ENCODE measurements around the gene ERI3. TPM values are rescaled to one million over a fixed set of nuclear protein-coding genes. Genes with fewer than 3 reads are reported as not detected.

Gene ERI3
- total and polyA plus RNA-seq, 2 of the 13 experiments (the other 11 are each of a cell fraction or from before 2014, with no cell fraction given), result 35.6 to 35.9 TPM

DNA sequence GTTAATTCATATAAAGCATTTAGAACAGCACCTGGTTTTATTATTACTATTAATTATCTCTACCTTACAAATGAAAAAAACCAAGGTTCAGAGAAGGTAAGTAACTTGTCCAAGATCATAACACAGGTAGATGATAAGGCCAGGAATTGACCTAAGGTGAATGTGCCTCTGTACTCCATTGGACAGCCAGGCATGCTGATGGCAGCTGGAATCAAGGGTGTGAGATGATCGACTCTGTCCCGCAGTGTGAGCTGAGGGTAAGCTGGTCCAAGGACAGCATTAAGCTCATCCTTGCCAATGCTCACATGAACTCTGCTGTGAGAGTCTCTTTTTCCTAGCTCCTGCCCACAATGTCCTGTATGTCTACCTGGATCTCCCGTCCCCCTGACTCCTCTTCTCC, 83.4 kb downstream of the ERI3 start:
- H3K4me1 ChIP-seq (ENCODE audit: insufficient read depth, low read length), result peaks cover 17% of the 10 kb centered on the region
- CTCF ChIA-PET (ENCODE audit: low intra/inter-chr PET ratio, low total read pairs), result no interaction called here
- in situ Hi-C loops (cut with HindIII; ENCODE audit: extremely low pct_ligation_motif_present, low pct_unique_long_range_greater_than_20kb), result no loop called here
- intact Hi-C loops (cut with micrococcal nuclease; ENCODE audit: unreplicated experiment), result no loop called here
- no peak for FAIRE-seq
- H2AFZ ChIP-seq (ENCODE audit: low read length), result no peak overlapping the region
- TF ChIP-seq ZNF83 (CRISPR knock-in tag; IDR thresholded peaks at IDR 0.05; ENCODE audit: borderline replicate concordance), result no peak
- TF ChIP-seq ZNF12 (CRISPR knock-in tag; IDR thresholded peaks at IDR 0.05), result no peak
- TF ChIP-seq HMGXB3 (CRISPR knock-in tag; IDR thresholded peaks at IDR 0.05; ENCODE audit: borderline replicate concordance), result no peak
- TF ChIP-seq ATF7-NPFF (CRISPR knock-in tag; IDR thresholded peaks at IDR 0.05; ENCODE audit: low read depth), result no peak
- TF ChIP-seq ZNF232 (CRISPR knock-in tag; IDR thresholded peaks at IDR 0.05; ENCODE audit: borderline replicate concordance), result no peak
- TF ChIP-seq NFATC3 (CRISPR knock-in tag; IDR thresholded peaks at IDR 0.05), result no peak
- TF ChIP-seq, protein P1, sequence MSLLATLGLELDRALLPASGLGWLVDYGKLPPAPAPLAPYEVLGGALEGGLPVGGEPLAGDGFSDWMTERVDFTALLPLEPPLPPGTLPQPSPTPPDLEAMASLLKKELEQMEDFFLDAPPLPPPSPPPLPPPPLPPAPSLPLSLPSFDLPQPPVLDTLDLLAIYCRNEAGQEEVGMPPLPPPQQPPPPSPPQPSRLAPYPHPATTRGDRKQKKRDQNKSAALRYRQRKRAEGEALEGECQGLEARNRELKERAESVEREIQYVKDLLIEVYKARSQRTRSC (CRISPR knock-in tag; IDR thresholded peaks at IDR 0.05; ENCODE audit: low read depth), result no peak
- no peak for TF ChIP-seq DNMT1 (CRISPR knock-in tag; IDR thresholded peaks at IDR 0.05)
- TF ChIP-seq MEIS2 (CRISPR knock-in tag; IDR thresholded peaks at IDR 0.05), result no peak
- no peak for TF ChIP-seq U2AF1 (optimal IDR thresholded peaks at IDR 0.05; ENCODE audit: low read depth, low read length)
- TF ChIP-seq SNAI1 (CRISPR knock-in tag; IDR thresholded peaks at IDR 0.05; ENCODE audit: borderline replicate concordance), result no peak
- no peak for ATAC-seq
- no peak overlapping the region for H3K27ac ChIP-seq (ENCODE audit: extremely low read length, insufficient read depth, low read length)
- no peaks in the 10 kb centered on the region for H3K9me3 ChIP-seq (ENCODE audit: low read length)
- H3K36me3 ChIP-seq (replicated peaks in 1 of 2; ENCODE audit: control insufficient read depth in 1 of 2, insufficient read depth in 2 of 2, low read length in 2 of 2), result peaks cover 0 to 1% of the 10 kb centered on the region in 2 experiments; a peak in 1 of 5 replicates
- H3K27me3 ChIP-seq (ENCODE audit: control insufficient read depth in 1 of 2, insufficient read depth in 2 of 2, low read length in 2 of 2), result no peaks in the 10 kb centered on the region
- no peak overlapping the region for H3K9ac ChIP-seq (ENCODE audit: insufficient read depth, low read depth, low read length)
- H3K79me2 ChIP-seq (ENCODE audit: insufficient read depth, low read length), result no peaks in the 10 kb centered on the region
- POLR2A ChIA-PET, result interaction anchor here (5.2 kb wide), 1 partner anchor 11 kb away, joined by 36 read pairs; no protein-coding TSS in a partner anchor
- BruUV-seq (replicated peaks), result no TSS peak
- no peak for DNase-seq (ENCODE audit: low spot score)
- 93% methylated on average over 3 of the region's 3 CpGs for WGBS (ENCODE audit: low lambda C conversion rate)
- no peak overlapping the region for H3K4me2 ChIP-seq (ENCODE audit: low read depth, low read length)
- H4K20me1 ChIP-seq (ENCODE audit: insufficient read depth, low read length), result no peaks in the 10 kb centered on the region
- no peak overlapping the region for H3K4me3 ChIP-seq (replicated peaks in 1 of 3; ENCODE audit: insufficient read depth in 1 of 3, low read depth in 2 of 3, low read length in 3 of 3)
